Activated CD8-positive, alpha-beta T cell treated with anti-CD3 and anti-CD28 coated beads, Interleukin-2, amount 10 ng/mL, durations not matched to agents 7 days and 5 days (primary cell): ENCODE data around the gene MOCS3. TPM values are rescaled to one million over a fixed set of nuclear protein-coding genes. Genes with fewer than 3 reads are reported as not detected.
"Not testable (repeated sequence)": the region's sequence is repeated elsewhere in the genome, so short reads cannot be mapped to it uniquely, and the experiment has no call there.

Source experiments
- ATAC-seq: fragments of 150-1000 bp; cut with Tn5 transposase; one replicate; pipeline ENCODE4 v1.10.0; 2021; ENCODE audit warnings: moderate library complexity
- CTCF ChIA-PET: fragments of 350-600 bp; sonication (Branson Sonifier 250); formaldehyde crosslinking; loops from one replicate; lab custom pipeline; 2021; ENCODE audit warnings: antibody characterized with exemption; lab: Charles Lee
- POLR2A ChIA-PET: fragments of 350-600 bp; sonication (Branson Sonifier 250); formaldehyde crosslinking; loops from one replicate; lab custom pipeline; 2021; ENCODE audit warnings: antibody characterized with exemption; lab: Charles Lee
- DNase-seq: peaks from one replicate; pipeline ENCODE4 v3.0.0-alpha.2; 2020
- H3K27ac Mint-ChIP-seq: one replicate; pipeline ENCODE4 v1.8.0; 2021; ENCODE audit warnings: mild to moderate bottlenecking, mixed read lengths
- H3K27me3 Mint-ChIP-seq: one replicate; pipeline ENCODE4 v1.8.0; 2021; ENCODE audit warnings: low read depth, mixed read lengths
- H3K36me3 Mint-ChIP-seq: one replicate; pipeline ENCODE4 v1.8.0; 2021; ENCODE audit warnings: low read depth, mixed read lengths
- H3K4me1 Mint-ChIP-seq: one replicate; pipeline ENCODE4 v1.8.0; 2021; ENCODE audit warnings: low read depth, mixed read lengths
- H3K4me3 Mint-ChIP-seq: one replicate; pipeline ENCODE4 v1.8.0; 2021; ENCODE audit warnings: mild to moderate bottlenecking, mixed read lengths
- H3K9me3 Mint-ChIP-seq: one replicate; pipeline ENCODE4 v1.8.0; 2022; ENCODE audit warnings: mixed read lengths; ENCODE audit not compliant: insufficient read depth
- total RNA-seq, 2 experiments: library from RNA; stranded (reverse); gene quantifications; one replicate each; pipeline ENCODE4 v1.2.3, GENCODE V29; 2021

MOCS3 gene
- total RNA-seq, 2 experiments from 2014 or later: 4.8 to 5.7 TPM

DNA sequence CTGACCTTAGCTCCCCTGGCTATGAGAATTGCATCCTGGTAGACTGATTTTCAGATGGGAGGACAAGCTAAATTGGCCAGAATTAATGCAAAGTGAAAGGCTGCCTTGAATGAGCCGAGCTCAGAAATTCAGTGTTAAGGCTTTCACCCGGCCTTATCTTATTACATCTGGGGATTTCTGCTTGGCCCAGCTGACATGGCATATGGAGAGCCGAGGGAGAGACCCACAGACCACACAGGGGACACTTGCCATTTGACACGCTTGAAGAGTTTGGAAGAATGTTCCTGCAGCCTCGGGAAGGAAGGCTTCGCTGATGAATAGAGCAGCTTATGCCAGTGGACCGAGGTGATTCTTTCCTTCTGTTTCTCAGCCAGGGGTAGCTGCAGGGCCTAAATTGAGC lies 9.0 kb downstream of the MOCS3 start:
- DNase-seq (no peak), ATAC-seq (no peak)
- H3K27ac Mint-ChIP-seq: no peak overlapping the region
- POLR2A ChIA-PET: no interaction called here
- peaks cover 4% of the 10 kb centered on the region for H3K27me3 Mint-ChIP-seq
- no peaks in the 10 kb centered on the region for H3K9me3 Mint-ChIP-seq
- no peak overlapping the region for H3K4me3 Mint-ChIP-seq
- CTCF ChIA-PET: interaction anchor here (0.9 to 1.3 kb wide), 3 partner anchors 14 to 173 kb away, joined by 3 to 7 read pairs (median 4); partner anchors contain the start of gene BCAS4
- H3K4me1 Mint-ChIP-seq: no peaks in the 10 kb centered on the region
- no peaks in the 10 kb centered on the region for H3K36me3 Mint-ChIP-seq

DNA sequence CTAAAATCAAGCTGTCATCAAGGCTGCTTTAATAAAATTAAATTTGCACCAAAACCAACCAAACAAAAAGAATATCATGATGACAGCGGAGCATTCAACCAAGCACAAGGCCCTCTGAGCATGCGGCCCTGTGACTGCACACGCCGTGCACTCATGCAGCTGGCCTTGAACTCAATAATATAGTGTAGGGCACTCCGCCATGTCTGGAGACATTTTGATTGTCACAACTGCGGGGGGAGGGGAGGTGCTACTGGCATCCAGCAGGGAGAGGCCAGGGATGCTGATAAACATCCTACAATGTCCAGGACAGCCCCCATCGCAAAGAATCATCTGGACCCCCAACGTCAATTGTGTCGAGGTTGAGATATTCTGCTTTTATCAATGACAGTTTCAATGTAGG lies 9.7 kb downstream of the MOCS3 start:
- ChIA-PET CTCF (interaction anchor here (0.9 to 5.5 kb wide), 3 partner anchors 13 to 174 kb away, joined by 3 to 29 read pairs (median 4); partner anchors contain the start of gene BCAS4), POLR2A (interaction anchor here (1.2 kb wide), 1 partner anchor 10 kb away, joined by 7 read pairs; the partner anchor contains the start of genes DPM1 and MOCS3)
- no peak overlapping the region for H3K27ac Mint-ChIP-seq
- no peak overlapping the region for H3K4me3 Mint-ChIP-seq
- no peaks in the 10 kb centered on the region for H3K36me3 Mint-ChIP-seq
- ATAC-seq (no peak), DNase-seq (no peak)
- no peaks in the 10 kb centered on the region for H3K4me1 Mint-ChIP-seq
- H3K9me3 Mint-ChIP-seq: no peaks in the 10 kb centered on the region
- peaks cover 4% of the 10 kb centered on the region for H3K27me3 Mint-ChIP-seq

DNA sequence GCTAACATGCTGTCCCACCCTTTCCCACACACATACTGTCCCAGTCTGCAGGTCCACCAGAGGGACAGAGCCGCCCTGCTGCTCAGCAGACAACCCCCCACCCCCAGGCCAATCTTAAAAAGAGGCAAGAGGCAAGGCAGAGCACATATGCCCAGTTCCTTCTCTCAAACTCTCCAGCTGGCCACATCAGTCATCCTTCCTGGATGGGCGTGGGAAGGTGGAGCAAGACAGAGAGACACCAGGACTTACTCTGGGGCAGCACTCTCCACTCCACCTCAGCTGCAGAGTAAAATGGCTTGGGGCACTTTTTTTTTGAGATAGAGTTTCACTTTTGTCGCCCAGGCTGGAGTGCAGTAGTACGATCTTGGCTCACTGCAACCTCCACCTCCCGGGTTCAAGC lies 10.8 kb downstream of the MOCS3 start:
- peaks cover 4% of the 10 kb centered on the region for H3K27me3 Mint-ChIP-seq
- H3K4me1 Mint-ChIP-seq: no peaks in the 10 kb centered on the region
- no peak for ATAC-seq
- no peaks in the 10 kb centered on the region for H3K9me3 Mint-ChIP-seq
- DNase-seq: no peak
- H3K4me3 Mint-ChIP-seq: no peak overlapping the region
- ChIA-PET POLR2A (interaction anchor here (1.2 kb wide), 1 partner anchor 11 kb away, joined by 7 read pairs; the partner anchor contains the start of genes DPM1 and MOCS3), CTCF (interaction anchor here (5.5 kb wide), 1 partner anchor 12 kb away, joined by 29 read pairs; no protein-coding TSS in a partner anchor)
- no peaks in the 10 kb centered on the region for H3K36me3 Mint-ChIP-seq
- H3K27ac Mint-ChIP-seq: no peak overlapping the region

GRCh38 chr20:50969912-50970311 lies 11.3 kb downstream of the MOCS3 start:
- no peak overlapping the region for H3K4me3 Mint-ChIP-seq
- peaks cover 4% of the 10 kb centered on the region for H3K27me3 Mint-ChIP-seq
- CTCF ChIA-PET: interaction anchor here (5.5 kb wide), 1 partner anchor 11 kb away, joined by 29 read pairs; no protein-coding TSS in a partner anchor
- no peak for ATAC-seq
- H3K36me3 Mint-ChIP-seq: no peaks in the 10 kb centered on the region
- no peaks in the 10 kb centered on the region for H3K4me1 Mint-ChIP-seq
- H3K9me3 Mint-ChIP-seq: no peaks in the 10 kb centered on the region
- no peak for DNase-seq
- POLR2A ChIA-PET: no interaction called here
- no peak overlapping the region for H3K27ac Mint-ChIP-seq

- H3K36me3 Mint-ChIP-seq: no peaks in the 10 kb centered on the region
- no peak for DNase-seq
- no peak overlapping the region for H3K4me3 Mint-ChIP-seq
- no peaks in the 10 kb centered on the region for H3K9me3 Mint-ChIP-seq
- H3K27ac Mint-ChIP-seq: no peak overlapping the region
- H3K4me1 Mint-ChIP-seq: no peaks in the 10 kb centered on the region
- CTCF ChIA-PET: interaction anchor here (1.0 to 5.5 kb wide), 2 partner anchors 12 to 46 kb away, joined by 4 to 26 read pairs; no protein-coding TSS in a partner anchor
- no peak for ATAC-seq
- peaks cover 11% of the 10 kb centered on the region for H3K27me3 Mint-ChIP-seq
- POLR2A ChIA-PET: no interaction called here
These were observed 17.2 kb downstream of the MOCS3 start for GRCh38 chr20:50975701-50976330.

GRCh38 chr20:50977066-50978021 lies 18.7 kb downstream of the MOCS3 start:
- Mint-ChIP-seq H3K27ac (no peak overlapping the region), H3K27me3 (peaks cover 11% of the 10 kb centered on the region), H3K4me1 (peaks cover 4% of the 10 kb centered on the region), H3K4me3 (no peak overlapping the region), H3K36me3 (no peaks in the 10 kb centered on the region), H3K9me3 (no peaks in the 10 kb centered on the region)
- POLR2A ChIA-PET: no interaction called here
- ATAC-seq (no peak), DNase-seq (no peak)
- CTCF ChIA-PET: interaction anchor here (2.5 kb wide), 1 partner anchor 10 kb away, joined by 8 read pairs; no protein-coding TSS in a partner anchor

DNA sequence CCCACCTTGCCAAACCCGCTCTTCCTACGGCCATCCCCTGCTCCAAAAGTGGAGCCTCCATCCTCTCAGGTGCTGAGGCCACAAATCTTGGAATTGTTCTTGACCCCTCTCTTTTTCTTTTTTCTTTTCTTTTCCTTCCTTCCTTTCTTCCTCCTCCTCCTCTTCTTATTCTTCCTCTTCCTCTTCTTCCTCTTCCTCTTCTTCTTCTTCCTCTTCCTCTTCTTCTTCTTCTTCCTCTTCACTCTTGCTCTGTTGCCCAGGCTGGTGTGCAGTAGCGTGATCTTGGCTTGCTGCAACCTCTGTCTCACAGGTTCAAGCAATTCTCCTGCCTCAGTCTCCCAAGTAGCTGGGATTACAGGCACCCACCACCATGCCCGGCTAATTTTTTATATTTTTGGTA lies 19.9 kb downstream of the MOCS3 start:
- H3K36me3 Mint-ChIP-seq, ATAC-seq, H3K4me1 Mint-ChIP-seq, H3K27ac Mint-ChIP-seq, DNase-seq, H3K4me3 Mint-ChIP-seq, H3K9me3 Mint-ChIP-seq, POLR2A ChIA-PET: not testable (repeated sequence)
- CTCF ChIA-PET: interaction anchor here (2.5 kb wide), 1 partner anchor 9 kb away, joined by 8 read pairs; no protein-coding TSS in a partner anchor
- peaks cover 17% of the 10 kb centered on the region for H3K27me3 Mint-ChIP-seq

GRCh38 chr20:50980071-50980681 lies 21.6 kb downstream of the MOCS3 start:
- H3K27me3 Mint-ChIP-seq: peaks cover 17% of the 10 kb centered on the region
- ATAC-seq (no peak), DNase-seq (no peak)
- peaks cover 4% of the 10 kb centered on the region for H3K4me1 Mint-ChIP-seq
- H3K9me3 Mint-ChIP-seq: no peaks in the 10 kb centered on the region
- no peaks in the 10 kb centered on the region for H3K36me3 Mint-ChIP-seq
- ChIA-PET POLR2A (no interaction called here), CTCF (interaction anchor here (0.6 to 3.3 kb wide), 5 partner anchors 9 to 190 kb away, joined by 3 to 37 read pairs (median 29); partner anchors contain the start of genes BCAS4, DPM1 and MOCS3)
- no peak overlapping the region for H3K27ac Mint-ChIP-seq
- H3K4me3 Mint-ChIP-seq: no peak overlapping the region

- CTCF ChIA-PET: interaction anchor here (0.6 to 3.3 kb wide), 30 partner anchors 10 to 1170 kb away, joined by 3 to 40 read pairs (median 4); partner anchors contain the start of genes BCAS4, DPM1 and MOCS3
- Mint-ChIP-seq H3K9me3 (no peaks in the 10 kb centered on the region), H3K36me3 (no peaks in the 10 kb centered on the region), H3K4me3 (no peak overlapping the region), H3K4me1 (peaks cover 4% of the 10 kb centered on the region), H3K27me3 (peaks cover 13% of the 10 kb centered on the region), H3K27ac (no peak overlapping the region)
- peak; percentile 80 for DNase-seq
- ATAC-seq: peak; percentile 71
- POLR2A ChIA-PET: no interaction called here
These were observed 22.5 kb downstream of the MOCS3 start for GRCh38 chr20:50980851-50981713.

DNA sequence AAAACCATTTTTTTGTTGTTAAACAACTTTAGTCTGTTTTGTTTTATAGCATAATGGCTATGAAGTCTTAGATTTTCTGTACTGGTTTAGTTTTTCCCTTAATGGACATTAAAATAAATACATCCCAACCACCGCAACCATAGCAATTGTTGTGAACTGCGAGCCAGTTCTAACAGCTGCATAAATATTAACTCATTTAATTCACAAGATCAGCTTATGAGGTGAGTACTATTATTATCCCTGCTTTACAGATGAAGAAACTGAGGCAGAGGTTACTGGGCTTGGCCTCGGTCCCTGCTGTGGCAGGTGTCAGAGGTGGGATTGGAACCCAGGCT lies 23.1 kb downstream of the MOCS3 start:
- Mint-ChIP-seq H3K4me3 (no peak overlapping the region), H3K4me1 (peaks cover 4% of the 10 kb centered on the region), H3K9me3 (no peaks in the 10 kb centered on the region), H3K27me3 (peaks cover 16% of the 10 kb centered on the region), H3K27ac (no peak overlapping the region), H3K36me3 (no peaks in the 10 kb centered on the region)
- CTCF ChIA-PET: interaction anchor here (0.8 to 3.3 kb wide), 26 partner anchors 10 to 1169 kb away, joined by 3 to 40 read pairs (median 5); partner anchors contain the start of genes BCAS4, DPM1 and MOCS3
- DNase-seq (no peak), ATAC-seq (no peak)
- POLR2A ChIA-PET: interaction anchor here (0.6 kb wide), 1 partner anchor 791 kb away, joined by 3 read pairs; no protein-coding TSS in a partner anchor
